Measurements from ENCODE around the gene SLC9A3.

DNA sequence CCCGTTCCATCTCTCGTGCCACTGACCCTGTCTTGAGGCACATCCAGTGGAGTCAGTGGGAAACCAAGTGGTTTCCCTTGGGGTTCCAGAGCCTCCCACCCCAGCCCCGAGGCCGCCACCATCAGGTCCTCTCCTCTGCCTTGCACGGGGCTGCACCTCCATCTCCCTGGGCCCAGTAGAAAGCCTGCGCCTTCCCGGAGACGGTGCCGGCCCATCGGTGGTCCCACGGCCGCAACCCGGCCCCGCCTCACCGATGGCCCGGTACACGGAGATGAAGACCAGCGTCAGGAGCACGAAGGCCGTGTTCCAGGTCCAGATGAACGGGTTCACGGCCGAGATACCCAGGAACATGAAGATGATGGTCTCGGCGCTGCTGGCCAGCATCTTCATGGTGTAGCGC lies 41.2 kb downstream of the SLC9A3 start:
- TF ChIP-seq MAX (IDR thresholded peaks at IDR 0.05) (no peak), ATF3 (IDR thresholded peaks at IDR 0.05) (no peak), CTCF (IDR thresholded peaks at IDR 0.05 in 2 of 3, conservative IDR thresholded peaks at IDR 0.05 in 1 of 3; ENCODE audit: borderline replicate concordance in 1 of 3, insufficient read depth in 1 of 3, low read depth in 2 of 3, low read length in 2 of 3) (no peak), SRF (IDR thresholded peaks at IDR 0.05; ENCODE audit: low read depth) (no peak), JUND (IDR thresholded peaks at IDR 0.05) (no peak), POLR2A (IDR thresholded peaks at IDR 0.05; ENCODE audit: borderline replicate concordance, extremely low read depth, insufficient read depth, insufficient read length) (no peak), EZH2 (IDR thresholded peaks at IDR 0.05) (no peak), REST (IDR thresholded peaks at IDR 0.05; ENCODE audit: low read depth) (no peak), EGR1 (IDR thresholded peaks at IDR 0.05; ENCODE audit: low read depth) (no peak)
